HCT116 (cell line): ENCODE measurements around the gene PF4V1. TPM values are rescaled to one million over a fixed set of nuclear protein-coding genes. Genes with fewer than 3 reads are reported as not detected.

Source experiments
- ATAC-seq: fragments of 200-7000 bp; cut with Tn5 transposase; 2 replicates; pipeline ENCODE4 v1.9.1; 2020; ENCODE audit warnings: mild to moderate bottlenecking, moderate library complexity
- BruUV-seq: library from RNA; stranded (reverse); fragments of 400-500 nt; replicated peaks from 2 replicates; lab custom pipeline; 2021; lab: Mats Ljungman, UMichigan
- CTCF ChIA-PET: fragments of 300-600 bp; sonication (Branson Sonifier 250); formaldehyde crosslinking; loops from one replicate; lab custom pipeline; 2021; ENCODE audit warnings: antibody characterized with exemption; lab: Charles Lee
- POLR2A ChIA-PET: fragments of 300-600, 350-600 bp; sonication (Branson Sonifier 250); formaldehyde crosslinking; loops from one replicate; lab custom pipeline; 2021; ENCODE audit warnings: antibody characterized with exemption; lab: Charles Lee
- RAD21 ChIA-PET, 2 experiments: fragments of 300-600 bp; sonication (Branson Sonifier 250); formaldehyde crosslinking; loops; one replicate each; lab custom pipeline; 2023; ENCODE audit warnings: low total read pairs in 2 of 2; ENCODE audit not compliant: uncharacterized antibody in 2 of 2, unreplicated experiment in 2 of 2, low non-redundant PET in 1 of 2; lab: Charles Lee
- DNase-seq: peaks from one replicate; pipeline ENCODE4 v3.0.0-alpha.2; 2010; ENCODE audit warnings: low read depth, low spot score
- H2AFZ ChIP-seq: fragments of 200-600 bp; shearing (Covaris generic), sonication (generic); 2 replicates; pipeline ENCODE4 v1.6.1; 2017; ENCODE audit warnings: low read depth, mixed run types, mixed read lengths, antibody characterized with exemption, low read length; ENCODE audit not compliant: poor library complexity, severe bottlenecking
- H3K27ac ChIP-seq: 2 replicates; pipeline ENCODE4 v1.5.1; 2012; ENCODE audit warnings: low read depth, low read length
- H3K27me3 ChIP-seq: fragments of 200-600 bp; sonication (generic); 2 replicates; pipeline ENCODE4 v1.6.1; 2016; ENCODE audit warnings: mixed run types, low read length, mixed read lengths; ENCODE audit not compliant: insufficient read depth
- H3K36me3 ChIP-seq, 2 experiments: fragments of 200-500 bp in 1 of 2; fragments of 200-600 bp in 1 of 2; sonication (Bioruptor generic) in 1 of 2; sonication (generic) in 1 of 2; 2 replicates each; pipeline versions ENCODE4 v1.5.1 to v1.6.1; 2014 to 2016; ENCODE audit warnings: low read length in 2 of 2, inconsistent platforms in 1 of 2, mixed read lengths in 1 of 2, mixed run types in 1 of 2; ENCODE audit not compliant: insufficient read depth in 2 of 2, control insufficient read depth in 1 of 2
- H3K4me1 ChIP-seq, 2 experiments: fragments of 200-600 bp in 1 of 2; sonication (generic) in 1 of 2; 2 replicates each; pipeline versions ENCODE4 v1.5.1 to v1.6.1; 2012 to 2017; ENCODE audit warnings: low read length in 2 of 2, inconsistent platforms in 1 of 2, mild to moderate bottlenecking in 1 of 2, mixed read lengths in 1 of 2, mixed run types in 1 of 2, moderate library complexity in 1 of 2; ENCODE audit not compliant: insufficient read depth in 2 of 2, control insufficient read depth in 1 of 2
- H3K4me2 ChIP-seq: fragments of 200-600 bp; sonication (generic); 2 replicates; pipeline ENCODE4 v1.6.1; 2017; ENCODE audit warnings: mixed run types, low read length, mixed read lengths
- H3K4me3 ChIP-seq, 2 experiments: fragments of 200-600 bp in 1 of 2; sonication (generic) in 1 of 2; replicated peaks in 1 of 2; 2 replicates each; pipeline ENCODE4 v1.5.1; 2011 to 2016; ENCODE audit warnings: low read length in 2 of 2, control low read depth in 1 of 2, low read depth in 1 of 2, mild to moderate bottlenecking in 1 of 2, mixed read lengths in 1 of 2, mixed run types in 1 of 2
- H3K79me2 ChIP-seq: fragments of 200-600 bp; sonication (generic); 2 replicates; pipeline ENCODE4 v1.6.1; 2017; ENCODE audit warnings: mild to moderate bottlenecking, mixed run types, low read length, moderate library complexity, mixed read lengths; ENCODE audit not compliant: insufficient read depth
- H3K9ac ChIP-seq: fragments of 200-600 bp; sonication (generic); 2 replicates; pipeline ENCODE4 v1.6.1; 2016; ENCODE audit warnings: low read length, mixed read lengths
- H3K9me2 ChIP-seq: fragments of 200-600 bp; sonication (generic), shearing (Covaris generic); 2 replicates; pipeline ENCODE4 v1.6.1; 2017; ENCODE audit warnings: mixed run types, mild to moderate bottlenecking, moderate library complexity; ENCODE audit not compliant: insufficient read depth
- H3K9me3 ChIP-seq, 2 experiments: fragments of 200-500 bp in 1 of 2; fragments of 200-600 bp in 1 of 2; sonication (Bioruptor generic) in 1 of 2; sonication (generic) in 1 of 2; 2 replicates each; pipeline ENCODE4 v1.6.1; 2014 to 2017; ENCODE audit warnings: low read length in 2 of 2, mixed read lengths in 2 of 2, inconsistent platforms in 1 of 2, low read depth in 1 of 2, mild to moderate bottlenecking in 1 of 2, mixed run types in 1 of 2, moderate library complexity in 1 of 2; ENCODE audit not compliant: control insufficient read depth in 1 of 2, insufficient read depth in 1 of 2
- H4K20me1 ChIP-seq: fragments of 200-600 bp; sonication (generic), shearing (Covaris generic); 2 replicates; pipeline ENCODE4 v1.6.1; 2017; ENCODE audit warnings: mixed run types, mild to moderate bottlenecking, moderate library complexity; ENCODE audit not compliant: insufficient read depth
- ATF3 ChIP-seq: IDR thresholded peaks from 2 replicates; pipeline ENCODE4 v1.6.1; 2012
- CEBPB ChIP-seq: IDR thresholded peaks from 2 replicates; pipeline ENCODE4 v1.6.1; 2012; ENCODE audit warnings: low read depth
- CTCF ChIP-seq, 3 experiments: fragments of 200-600 bp in 1 of 3; sonication (generic) in 1 of 3; IDR thresholded peaks in 2 of 3; conservative IDR thresholded peaks in 1 of 3; 2 replicates each; pipeline ENCODE4 v1.5.1; 2012 to 2017; ENCODE audit warnings: low read depth in 2 of 3, low read length in 2 of 3, antibody characterized with exemption in 1 of 3, borderline replicate concordance in 1 of 3, control low read depth in 1 of 3, mild to moderate bottlenecking in 1 of 3, mixed read lengths in 1 of 3, mixed run types in 1 of 3, moderate library complexity in 1 of 3; ENCODE audit not compliant: insufficient read depth in 1 of 3
- EGR1 ChIP-seq: IDR thresholded peaks from 2 replicates; pipeline ENCODE4 v1.6.1; 2012; ENCODE audit warnings: low read depth
- ELF1 ChIP-seq: IDR thresholded peaks from 2 replicates; pipeline ENCODE4 v1.6.1; 2012; ENCODE audit warnings: low read depth, borderline replicate concordance
- EZH2 ChIP-seq: fragments of 200-600 bp; sonication (generic); IDR thresholded peaks from 2 replicates; pipeline ENCODE4 v1.6.1; 2017; ENCODE audit warnings: antibody characterized with exemption, mixed run types
- FOSL1 ChIP-seq: IDR thresholded peaks from 2 replicates; pipeline ENCODE4 v1.6.1; 2012; ENCODE audit warnings: low read depth
- JUND ChIP-seq: IDR thresholded peaks from 2 replicates; pipeline ENCODE4 v1.6.1; 2012
- MAX ChIP-seq: IDR thresholded peaks from 2 replicates; pipeline ENCODE4 v1.6.1; 2012
- POLR2A ChIP-seq: IDR thresholded peaks from 2 replicates; pipeline ENCODE4 v1.7.0; 2011; ENCODE audit warnings: borderline replicate concordance; ENCODE audit not compliant: insufficient read depth, insufficient read length; ENCODE audit errors: extremely low read depth
- RAD21 ChIP-seq: IDR thresholded peaks from 2 replicates; pipeline ENCODE4 v1.6.1; 2012; ENCODE audit warnings: low read depth, mild to moderate bottlenecking
- SIN3A ChIP-seq: IDR thresholded peaks from 2 replicates; pipeline ENCODE4 v1.6.1; 2012; ENCODE audit warnings: low read depth
- SP1 ChIP-seq: IDR thresholded peaks from 2 replicates; pipeline ENCODE4 v1.6.1; 2012; ENCODE audit warnings: low read depth
- SRF ChIP-seq: IDR thresholded peaks from 2 replicates; pipeline ENCODE4 v1.6.1; 2012; ENCODE audit warnings: low read depth
- TCF7L2 ChIP-seq: IDR thresholded peaks from 2 replicates; pipeline ENCODE4 v1.7.0; 2011; ENCODE audit warnings: borderline replicate concordance, inconsistent platforms; ENCODE audit not compliant: insufficient read depth, insufficient read length; ENCODE audit errors: extremely low read depth
- YY1 ChIP-seq: IDR thresholded peaks from 2 replicates; pipeline ENCODE4 v1.6.1; 2011; ENCODE audit warnings: low read length, low read depth, moderate library complexity, mild to moderate bottlenecking; ENCODE audit not compliant: insufficient replicate concordance; ENCODE audit errors: extremely low read depth
- ZNF274 ChIP-seq: fragments of 200-500 bp; sonication (Bioruptor generic); IDR thresholded peaks from 2 replicates; pipeline ENCODE4 v1.6.1; 2014; ENCODE audit warnings: mild to moderate bottlenecking, low read depth, low read length, inconsistent platforms
- intact Hi-C: fragments of 100-400 bp; cut with micrococcal nuclease; formaldehyde crosslinking; loops from 2 replicates; pipeline ENCODE4 v1.10.0; 2022
- total RNA-seq: library from RNA; stranded (reverse); gene quantifications from one replicate; pipeline ENCODE4 v1.2.1, GENCODE V29; 2021; ENCODE audit not compliant: unreplicated experiment
- TF ChIP-seq, protein P1 (sequence below): IDR thresholded peaks from 2 replicates; pipeline ENCODE4 v1.6.1; 2011; ENCODE audit warnings: mild to moderate bottlenecking, low read length, moderate library complexity; ENCODE audit not compliant: insufficient replicate concordance; ENCODE audit errors: extremely low read depth

PF4V1 gene
- total RNA-seq, 1 experiment from 2014 or later: not detected

- Histone ChIP-seq H2AFZ (no peak overlapping the region), H3K36me3 (no peaks in the 10 kb centered on the region), H3K9me2 (no peaks in the 10 kb centered on the region), H3K4me1 (peaks cover 0 to 6% of the 10 kb centered on the region in 2 experiments; a peak in 2 of 4 replicates), H3K4me3 (no peak overlapping the region), H4K20me1 (no peaks in the 10 kb centered on the region), H3K79me2 (no peaks in the 10 kb centered on the region), H3K9ac (no peak overlapping the region), H3K27ac (no peak overlapping the region), H3K4me2 (no peak overlapping the region), H3K9me3 (no peaks in the 10 kb centered on the region), H3K27me3 (no peaks in the 10 kb centered on the region)
- no peak for ATAC-seq
- ChIA-PET CTCF (no interaction called here), RAD21 (no interaction called here), POLR2A (no interaction called here)
- no peak for TF ChIP-seq YY1
- TF ChIP-seq FOSL1: no peak
- no peak for TF ChIP-seq ZNF274
- TF ChIP-seq EZH2: no peak
- TF ChIP-seq CEBPB: no peak
- no peak for TF ChIP-seq SP1
- no peak for TF ChIP-seq EGR1
- TF ChIP-seq SRF: no peak
- no peak for TF ChIP-seq RAD21
- TF ChIP-seq ELF1: no peak
- TF ChIP-seq POLR2A: no peak
- TF ChIP-seq MAX: no peak
- TF ChIP-seq SIN3A: no peak
- TF ChIP-seq ATF3: no peak
- TF ChIP-seq CTCF (IDR thresholded peaks at IDR 0.05 in 2 of 3, conservative IDR thresholded peaks at IDR 0.05 in 1 of 3; ENCODE audit: borderline replicate concordance in 1 of 3, insufficient read depth in 1 of 3, low read depth in 2 of 3, low read length in 2 of 3): no peak
- no peak for TF ChIP-seq TCF7L2
- TF ChIP-seq JUND: no peak
- TF ChIP-seq, protein P1, sequence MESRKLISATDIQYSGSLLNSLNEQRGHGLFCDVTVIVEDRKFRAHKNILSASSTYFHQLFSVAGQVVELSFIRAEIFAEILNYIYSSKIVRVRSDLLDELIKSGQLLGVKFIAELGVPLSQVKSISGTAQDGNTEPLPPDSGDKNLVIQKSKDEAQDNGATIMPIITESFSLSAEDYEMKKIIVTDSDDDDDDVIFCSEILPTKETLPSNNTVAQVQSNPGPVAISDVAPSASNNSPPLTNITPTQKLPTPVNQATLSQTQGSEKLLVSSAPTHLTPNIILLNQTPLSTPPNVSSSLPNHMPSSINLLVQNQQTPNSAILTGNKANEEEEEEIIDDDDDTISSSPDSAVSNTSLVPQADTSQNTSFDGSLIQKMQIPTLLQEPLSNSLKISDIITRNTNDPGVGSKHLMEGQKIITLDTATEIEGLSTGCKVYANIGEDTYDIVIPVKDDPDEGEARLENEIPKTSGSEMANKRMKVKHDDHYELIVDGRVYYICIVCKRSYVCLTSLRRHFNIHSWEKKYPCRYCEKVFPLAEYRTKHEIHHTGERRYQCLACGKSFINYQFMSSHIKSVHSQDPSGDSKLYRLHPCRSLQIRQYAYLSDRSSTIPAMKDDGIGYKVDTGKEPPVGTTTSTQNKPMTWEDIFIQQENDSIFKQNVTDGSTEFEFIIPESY: no peak
- DNase-seq: no peak
- intact Hi-C loops: no loop called here
- BruUV-seq: no TSS peak
Observed at GRCh38 chr4:73821325-73821724, 31.8 kb upstream of the PF4V1 start.
